ENCODE results near the gene PES1.

DNA sequence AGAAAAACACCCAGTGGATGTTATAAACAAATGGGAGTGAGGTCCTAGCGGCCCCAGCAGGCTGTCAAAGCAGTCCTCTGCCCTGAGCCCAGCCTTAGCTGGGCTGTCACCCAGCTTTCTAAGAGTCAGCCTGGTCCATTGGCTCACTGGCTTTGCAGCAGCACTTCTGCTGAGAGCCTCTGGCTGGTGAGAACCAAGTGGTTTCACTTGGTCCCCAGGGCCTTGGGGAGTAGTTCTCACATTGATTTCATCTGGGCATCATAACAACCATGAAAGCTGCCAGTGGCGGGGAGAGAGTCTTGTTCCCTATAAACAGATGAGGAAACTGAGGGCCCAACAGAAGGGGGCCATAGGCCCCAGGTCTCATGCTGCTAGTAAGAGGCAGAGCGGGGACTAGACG, 56.5 kb downstream of the PES1 start:
- TF ChIP-seq POLR2A (IDR thresholded peaks at IDR 0.05): no peak
- no peak for TF ChIP-seq EP300 (IDR thresholded peaks at IDR 0.05)
- TF ChIP-seq, protein P1, sequence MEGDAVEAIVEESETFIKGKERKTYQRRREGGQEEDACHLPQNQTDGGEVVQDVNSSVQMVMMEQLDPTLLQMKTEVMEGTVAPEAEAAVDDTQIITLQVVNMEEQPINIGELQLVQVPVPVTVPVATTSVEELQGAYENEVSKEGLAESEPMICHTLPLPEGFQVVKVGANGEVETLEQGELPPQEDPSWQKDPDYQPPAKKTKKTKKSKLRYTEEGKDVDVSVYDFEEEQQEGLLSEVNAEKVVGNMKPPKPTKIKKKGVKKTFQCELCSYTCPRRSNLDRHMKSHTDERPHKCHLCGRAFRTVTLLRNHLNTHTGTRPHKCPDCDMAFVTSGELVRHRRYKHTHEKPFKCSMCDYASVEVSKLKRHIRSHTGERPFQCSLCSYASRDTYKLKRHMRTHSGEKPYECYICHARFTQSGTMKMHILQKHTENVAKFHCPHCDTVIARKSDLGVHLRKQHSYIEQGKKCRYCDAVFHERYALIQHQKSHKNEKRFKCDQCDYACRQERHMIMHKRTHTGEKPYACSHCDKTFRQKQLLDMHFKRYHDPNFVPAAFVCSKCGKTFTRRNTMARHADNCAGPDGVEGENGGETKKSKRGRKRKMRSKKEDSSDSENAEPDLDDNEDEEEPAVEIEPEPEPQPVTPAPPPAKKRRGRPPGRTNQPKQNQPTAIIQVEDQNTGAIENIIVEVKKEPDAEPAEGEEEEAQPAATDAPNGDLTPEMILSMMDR (IDR thresholded peaks at IDR 0.05): no peak
